GM12878 (cell line): ENCODE measurements around the gene CNGB1. TPM values are rescaled to one million over a fixed set of nuclear protein-coding genes. Genes with fewer than 3 reads are reported as not detected.

Experiments
- ATAC-seq: fragments of 200-7000 bp; cut with Tn5 transposase; 3 replicates; pipeline ENCODE4 v1.9.1; 2020; ENCODE audit warnings: mild to moderate bottlenecking, moderate library complexity
- BruUV-seq: library from RNA; stranded (reverse); fragments of 400-500 nt; replicated peaks from 2 replicates; lab custom pipeline; 2021; lab: Mats Ljungman, UMichigan
- CTCF ChIA-PET: fragments of 300-600 bp; sonication (Branson Sonifier 250); formaldehyde crosslinking; extraction: SDS; loops from one replicate; lab custom pipeline; 2021; ENCODE audit warnings: inconsistent platforms; lab: Yijun Ruan, JAX
- POLR2A ChIA-PET: fragments of 350-600 bp; formaldehyde crosslinking; extraction: SDS; loops from one replicate; lab custom pipeline; 2021; ENCODE audit warnings: inconsistent platforms; lab: Charles Lee
- RAD21 ChIA-PET: fragments of 300-600 bp; sonication (Branson Sonifier 250); formaldehyde crosslinking; loops from one replicate; lab custom pipeline; 2023; ENCODE audit warnings: antibody characterized with exemption; ENCODE audit not compliant: unreplicated experiment; lab: Charles Lee
- SMC1A ChIA-PET: fragments of 300-600 bp; sonication (Branson Sonifier 250); formaldehyde crosslinking; loops from one replicate; lab custom pipeline; 2023; ENCODE audit not compliant: unreplicated experiment, uncharacterized antibody; lab: Charles Lee
- DNase-seq: peaks from one replicate; pipeline ENCODE4 v3.0.0-alpha.2; 2011; ENCODE audit warnings: low read depth, low spot score
- FAIRE-seq: peaks from 3 replicates; lab custom pipeline; 2011; peaks lifted over from hg19 to GRCh38; lab: Jason Lieb, UNC
- H2AFZ ChIP-seq: 2 replicates; pipeline ENCODE4 v1.6.0; 2011; ENCODE audit warnings: low read depth, low read length, control low read depth; ENCODE audit not compliant: control insufficient read depth
- H3K27ac ChIP-seq: 2 replicates; pipeline ENCODE4 v1.5.1; 2011; ENCODE audit warnings: control low read depth; ENCODE audit not compliant: control insufficient read depth, insufficient read depth
- H3K27me3 ChIP-seq, 2 experiments: replicated peaks in 1 of 2; 2 replicates each; pipeline versions ENCODE4 v1.6.0 to v1.6.1; 2011; ENCODE audit warnings: low read length in 1 of 2; ENCODE audit not compliant: control insufficient read depth in 2 of 2, insufficient read depth in 2 of 2
- H3K36me3 ChIP-seq, 2 experiments: 2 replicates each; pipeline ENCODE4 v1.5.1; 2011; ENCODE audit warnings: low read length in 1 of 2; ENCODE audit not compliant: control insufficient read depth in 2 of 2, insufficient read depth in 2 of 2
- H3K4me1 ChIP-seq: 2 replicates; pipeline ENCODE4 v1.6.1; 2011; ENCODE audit warnings: mild to moderate bottlenecking, low read length, moderate library complexity, mixed read lengths; ENCODE audit not compliant: control insufficient read depth, insufficient read depth
- H3K4me2 ChIP-seq: 2 replicates; pipeline ENCODE4 v1.6.0; 2011; ENCODE audit warnings: control low read depth; ENCODE audit not compliant: control insufficient read depth, insufficient read depth
- H3K4me3 ChIP-seq: fragments of 200-600 bp; sonication (generic); 2 replicates; pipeline ENCODE4 v1.5.1; 2016
- H3K79me2 ChIP-seq: 2 replicates; pipeline ENCODE4 v1.6.0; 2011; ENCODE audit warnings: low read length; ENCODE audit not compliant: control insufficient read depth, insufficient read depth
- H3K9ac ChIP-seq: 2 replicates; pipeline ENCODE4 v1.8.0; 2011; ENCODE audit warnings: low read length, control low read depth, mixed read lengths; ENCODE audit not compliant: control insufficient read depth, insufficient read depth
- H3K9me3 ChIP-seq: replicated peaks from 3 replicates; pipeline ENCODE4 v1.5.1; 2011; ENCODE audit warnings: mild to moderate bottlenecking, low read length; ENCODE audit not compliant: control insufficient read depth, insufficient read depth
- H4K20me1 ChIP-seq: 2 replicates; pipeline ENCODE4 v1.6.0; 2011; ENCODE audit not compliant: control insufficient read depth, insufficient read depth
- BHLHE40 ChIP-seq, 2 experiments: fragments of 450-650 bp in 1 of 2; IDR thresholded peaks; 2 replicates each; pipeline ENCODE4 v1.6.1; 2011 to 2017; ENCODE audit warnings: low read depth in 2 of 2, borderline replicate concordance in 1 of 2, improper control_type of control experiment in 1 of 2, low read length in 1 of 2, mild to moderate bottlenecking in 1 of 2
- CHD1 ChIP-seq: IDR thresholded peaks from 2 replicates; pipeline ENCODE4 v1.6.1; 2012; ENCODE audit warnings: low read depth, low read length, improper control_type of control experiment
- EED ChIP-seq: sonication (generic); IDR thresholded peaks from 2 replicates; pipeline ENCODE4 v1.6.1; 2016; ENCODE audit warnings: antibody characterized with exemption, low read depth
- ELK1 ChIP-seq: IDR thresholded peaks from 2 replicates; pipeline ENCODE4 v1.6.1; 2012; ENCODE audit warnings: low read depth, low read length, improper control_type of control experiment
- ESRRA ChIP-seq: IDR thresholded peaks from 2 replicates; pipeline ENCODE4 v1.6.1; 2012; ENCODE audit warnings: mild to moderate bottlenecking, low read length, improper control_type of control experiment
- EZH2 ChIP-seq: IDR thresholded peaks from 2 replicates; pipeline ENCODE4 v1.6.1; 2012; ENCODE audit warnings: low read depth, mild to moderate bottlenecking, control low read depth, inconsistent platforms, low read length, borderline replicate concordance; ENCODE audit not compliant: control insufficient read depth
- SMARCA5 ChIP-seq: fragments of 450-650 bp; IDR thresholded peaks from 2 replicates; pipeline ENCODE4 v1.6.1; 2017; ENCODE audit warnings: mild to moderate bottlenecking
- SMC3 ChIP-seq: IDR thresholded peaks from 2 replicates; pipeline ENCODE4 v1.6.1; 2011; ENCODE audit warnings: low read length, improper control_type of control experiment, borderline replicate concordance
- STAT3 ChIP-seq: IDR thresholded peaks from 2 replicates; pipeline ENCODE4 v1.6.1; 2011; ENCODE audit warnings: low read depth, low read length, improper control_type of control experiment
- TBL1XR1 ChIP-seq: IDR thresholded peaks from 2 replicates; pipeline ENCODE4 v1.6.1; 2012; ENCODE audit warnings: low read depth, low read length, improper control_type of control experiment
- WGBS: methylation state at CpG from one replicate; pipeline ENCODE4 v1.1.6; 2016; ENCODE audit warnings: low lambda C conversion rate; ENCODE audit not compliant: insufficient replicate concordance, insufficient coverage; ENCODE audit errors: missing lambda C conversion rate; 5-methylcytosine and 5-hydroxymethylcytosine counted together
- in situ Hi-C: fragments of 300-500 bp; cut with MboI; formaldehyde crosslinking; loops from 9 replicates; pipeline ENCODE4 v1.14.3; 2018; ENCODE audit warnings: mixed read lengths
- intact Hi-C: fragments of 100-400 bp; cut with micrococcal nuclease; formaldehyde crosslinking; loops from one replicate; pipeline ENCODE4 v1.14.2; 2022; ENCODE audit not compliant: unreplicated experiment
- polyA plus RNA-seq, 11 experiments: library from polyadenylated mRNA; depleted of rRNA in 4 of 11; unstranded in 6 of 11; stranded (reverse) in 5 of 11; fragments of >200 nt; fragmentation: Nextera tagmentation in 4 of 11; fragmentation: Illumina TruSeq in 1 of 11; extraction: Ambion mirVana in 4 of 11; extraction: Trizol in 1 of 11; gene quantifications; 1 replicate in 1 of 11; 2 replicates in 10 of 11; pipeline versions ENCODE4 v1.2.1 to v1.2.3, GENCODE V29; 2011 to 2016; ENCODE audit warnings: inconsistent platforms in 2 of 11, missing spikeins in 2 of 11, low read depth in 1 of 11
- total RNA-seq, 4 experiments: library from RNA; depleted of rRNA in 3 of 4; stranded (reverse); fragments of >200 nt in 3 of 4; fragmentation: Illumina TruSeq in 1 of 4; extraction: Trizol in 1 of 4; gene quantifications; 2 replicates each; pipeline versions ENCODE4 v1.2.1 to v1.2.3, GENCODE V29; 2013 to 2021
- TF ChIP-seq, protein P1 (sequence below): fragments of 450-650 bp; IDR thresholded peaks from 2 replicates; pipeline ENCODE4 v1.6.1; 2016; ENCODE audit warnings: mild to moderate bottlenecking
- TF ChIP-seq, protein P2 (sequence below): fragments of 450-650 bp; IDR thresholded peaks from 2 replicates; pipeline ENCODE4 v1.6.1; 2014; ENCODE audit warnings: mild to moderate bottlenecking
- TF ChIP-seq, protein P3 (sequence below): fragments of 450-650 bp; IDR thresholded peaks from 2 replicates; pipeline ENCODE4 v1.6.1; 2017; ENCODE audit warnings: low read depth, mild to moderate bottlenecking, moderate library complexity

The CNGB1 gene
- total and polyA plus RNA-seq, 10 of the 15 experiments (the other 5 are each of a cell fraction or from before 2014, with no cell fraction given): 0.03 TPM; not detected in 9

- no peak for TF ChIP-seq EZH2
- TF ChIP-seq, protein P1, sequence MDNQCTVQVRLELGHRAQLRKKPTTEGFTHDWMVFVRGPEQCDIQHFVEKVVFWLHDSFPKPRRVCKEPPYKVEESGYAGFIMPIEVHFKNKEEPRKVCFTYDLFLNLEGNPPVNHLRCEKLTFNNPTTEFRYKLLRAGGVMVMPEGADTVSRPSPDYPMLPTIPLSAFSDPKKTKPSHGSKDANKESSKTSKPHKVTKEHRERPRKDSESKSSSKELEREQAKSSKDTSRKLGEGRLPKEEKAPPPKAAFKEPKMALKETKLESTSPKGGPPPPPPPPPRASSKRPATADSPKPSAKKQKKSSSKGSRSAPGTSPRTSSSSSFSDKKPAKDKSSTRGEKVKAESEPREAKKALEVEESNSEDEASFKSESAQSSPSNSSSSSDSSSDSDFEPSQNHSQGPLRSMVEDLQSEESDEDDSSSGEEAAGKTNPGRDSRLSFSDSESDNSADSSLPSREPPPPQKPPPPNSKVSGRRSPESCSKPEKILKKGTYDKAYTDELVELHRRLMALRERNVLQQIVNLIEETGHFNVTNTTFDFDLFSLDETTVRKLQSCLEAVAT: no peak
- TF ChIP-seq CHD1: no peak
- TF ChIP-seq ESRRA: no peak
Measured at GRCh38 chr16:57959121-57959520, 11.8 kb downstream of the CNGB1 start (continued).

GRCh38 chr16:57958544-57958943, 12.4 kb downstream of the CNGB1 start:
- Histone ChIP-seq H3K79me2 (no peaks in the 10 kb centered on the region), H3K4me3 (no peak overlapping the region), H3K27ac (no peak overlapping the region), H3K27me3 (no peaks in the 10 kb centered on the region), H3K9me3 (no peaks in the 10 kb centered on the region), H3K4me1 (0 out of 2 replicates have a peak, but pooled peaks cover 2% of the 10 kb centered on the region), H3K4me2 (no peak overlapping the region), H4K20me1 (no peaks in the 10 kb centered on the region), H3K36me3 (no peaks in the 10 kb centered on the region), H3K9ac (no peak overlapping the region), H2AFZ (no peak overlapping the region)
- BruUV-seq: no TSS peak
- DNase-seq (no peak), FAIRE-seq (no peak), ATAC-seq (no peak)
- ChIA-PET POLR2A (no interaction called here), RAD21 (interaction anchor here (0.6 kb wide), 1 partner anchor 47 kb away, joined by 3 read pairs; no protein-coding TSS in a partner anchor), CTCF (no interaction called here), SMC1A (no interaction called here)
- in situ Hi-C loops: no loop called here
- intact Hi-C loops: no loop called here
- no peak for TF ChIP-seq TBL1XR1
- TF ChIP-seq SMC3: no peak
- TF ChIP-seq, protein P2, sequence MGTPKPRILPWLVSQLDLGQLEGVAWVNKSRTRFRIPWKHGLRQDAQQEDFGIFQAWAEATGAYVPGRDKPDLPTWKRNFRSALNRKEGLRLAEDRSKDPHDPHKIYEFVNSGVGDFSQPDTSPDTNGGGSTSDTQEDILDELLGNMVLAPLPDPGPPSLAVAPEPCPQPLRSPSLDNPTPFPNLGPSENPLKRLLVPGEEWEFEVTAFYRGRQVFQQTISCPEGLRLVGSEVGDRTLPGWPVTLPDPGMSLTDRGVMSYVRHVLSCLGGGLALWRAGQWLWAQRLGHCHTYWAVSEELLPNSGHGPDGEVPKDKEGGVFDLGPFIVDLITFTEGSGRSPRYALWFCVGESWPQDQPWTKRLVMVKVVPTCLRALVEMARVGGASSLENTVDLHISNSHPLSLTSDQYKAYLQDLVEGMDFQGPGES: no peak
- TF ChIP-seq STAT3: no peak
- no peak for TF ChIP-seq SMARCA5
- no peak for TF ChIP-seq BHLHE40 (IDR thresholded peaks at IDR 0.05; ENCODE audit: borderline replicate concordance in 1 of 2, low read depth in 2 of 2, low read length in 1 of 2)
- TF ChIP-seq, protein P3, sequence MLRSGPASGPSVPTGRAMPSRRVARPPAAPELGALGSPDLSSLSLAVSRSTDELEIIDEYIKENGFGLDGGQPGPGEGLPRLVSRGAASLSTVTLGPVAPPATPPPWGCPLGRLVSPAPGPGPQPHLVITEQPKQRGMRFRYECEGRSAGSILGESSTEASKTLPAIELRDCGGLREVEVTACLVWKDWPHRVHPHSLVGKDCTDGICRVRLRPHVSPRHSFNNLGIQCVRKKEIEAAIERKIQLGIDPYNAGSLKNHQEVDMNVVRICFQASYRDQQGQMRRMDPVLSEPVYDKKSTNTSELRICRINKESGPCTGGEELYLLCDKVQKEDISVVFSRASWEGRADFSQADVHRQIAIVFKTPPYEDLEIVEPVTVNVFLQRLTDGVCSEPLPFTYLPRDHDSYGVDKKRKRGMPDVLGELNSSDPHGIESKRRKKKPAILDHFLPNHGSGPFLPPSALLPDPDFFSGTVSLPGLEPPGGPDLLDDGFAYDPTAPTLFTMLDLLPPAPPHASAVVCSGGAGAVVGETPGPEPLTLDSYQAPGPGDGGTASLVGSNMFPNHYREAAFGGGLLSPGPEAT: no peak
- no peak for TF ChIP-seq ELK1
- TF ChIP-seq EED: no peak
- WGBS: 10% methylated on average over 4 of the region's 6 CpGs
